Cardiac muscle cell (in vitro differentiated cells and primary cell): Measurements from ENCODE around the gene DDI1. TPM values are rescaled to one million over a fixed set of nuclear protein-coding genes. Genes with fewer than 3 reads are reported as not detected.

Experiments
- DNase-seq, 2 donors: peaks; one replicate each; pipeline versions ENCODE4 v3.0.0 to v3.0.0-alpha.2; 2010 to 2017; ENCODE audit warnings: low read depth in 1 of 2, low spot score in 1 of 2
- H3K27ac ChIP-seq: fragments of 200-600 bp; sonication (generic); 2 replicates; pipeline ENCODE4 v1.5.1; 2016
- H3K27me3 ChIP-seq: fragments of 200-600 bp; sonication (generic); 2 replicates; pipeline ENCODE4 v1.6.0; 2016; ENCODE audit warnings: control low read depth
- H3K36me3 ChIP-seq: fragments of 200-600 bp; sonication (generic); 2 replicates; pipeline ENCODE4 v1.5.1; 2016; ENCODE audit warnings: control low read depth
- H3K4me1 ChIP-seq: fragments of 200-600 bp; sonication (generic); 2 replicates; pipeline ENCODE4 v1.8.1; 2017; ENCODE audit warnings: low read depth, mild to moderate bottlenecking, mixed run types
- H3K4me3 ChIP-seq: fragments of 200-600 bp; sonication (generic); 2 replicates; pipeline ENCODE4 v1.5.1; 2016; ENCODE audit warnings: mild to moderate bottlenecking
- H3K9me3 ChIP-seq: fragments of 200-600 bp; sonication (generic); 2 replicates; pipeline ENCODE4 v1.5.1; 2017; ENCODE audit warnings: low read depth, mild to moderate bottlenecking, control low read depth
- polyA plus RNA-seq: library from polyadenylated mRNA; unstranded; fragments of >200 nt; fragmentation: Nextera tagmentation; extraction: Ambion mirVana; gene quantifications from 2 replicates; pipeline ENCODE4 v1.2.1, GENCODE V29; 2016
- total RNA-seq: library from RNA; depleted of rRNA; stranded (reverse); fragments of >200 nt; gene quantifications from 2 replicates; pipeline ENCODE4 v1.2.3, GENCODE V29; 2016
- TF ChIP-seq, protein P1 (sequence below): IDR thresholded peaks from 2 replicates; pipeline ENCODE4 v1.5.1; 2012; ENCODE audit warnings: low read depth, mild to moderate bottlenecking, low read length

The DDI1 gene
- total and polyA plus RNA-seq, 2 experiments from 2014 or later = 2.8 TPM; not detected in 1

DNA sequence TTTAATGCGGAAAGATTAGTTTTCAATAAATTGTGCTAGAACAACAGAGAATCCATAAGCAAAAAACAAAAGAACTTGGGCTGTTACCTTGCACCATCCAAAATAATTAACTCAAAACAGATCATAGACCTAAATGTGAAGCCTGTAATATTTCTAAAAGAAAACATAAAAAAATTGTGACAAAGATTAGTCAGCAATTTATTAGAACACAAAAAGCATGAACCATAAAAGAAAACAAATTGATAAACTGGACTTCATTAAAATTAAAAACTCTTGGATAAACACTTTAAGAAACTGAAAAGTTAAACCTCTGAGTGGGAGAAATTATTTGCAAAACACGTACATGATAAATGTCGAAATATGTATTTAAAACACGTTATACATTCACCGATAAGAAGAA lies 21.5 kb downstream of the DDI1 start:
- TF ChIP-seq, protein P1, sequence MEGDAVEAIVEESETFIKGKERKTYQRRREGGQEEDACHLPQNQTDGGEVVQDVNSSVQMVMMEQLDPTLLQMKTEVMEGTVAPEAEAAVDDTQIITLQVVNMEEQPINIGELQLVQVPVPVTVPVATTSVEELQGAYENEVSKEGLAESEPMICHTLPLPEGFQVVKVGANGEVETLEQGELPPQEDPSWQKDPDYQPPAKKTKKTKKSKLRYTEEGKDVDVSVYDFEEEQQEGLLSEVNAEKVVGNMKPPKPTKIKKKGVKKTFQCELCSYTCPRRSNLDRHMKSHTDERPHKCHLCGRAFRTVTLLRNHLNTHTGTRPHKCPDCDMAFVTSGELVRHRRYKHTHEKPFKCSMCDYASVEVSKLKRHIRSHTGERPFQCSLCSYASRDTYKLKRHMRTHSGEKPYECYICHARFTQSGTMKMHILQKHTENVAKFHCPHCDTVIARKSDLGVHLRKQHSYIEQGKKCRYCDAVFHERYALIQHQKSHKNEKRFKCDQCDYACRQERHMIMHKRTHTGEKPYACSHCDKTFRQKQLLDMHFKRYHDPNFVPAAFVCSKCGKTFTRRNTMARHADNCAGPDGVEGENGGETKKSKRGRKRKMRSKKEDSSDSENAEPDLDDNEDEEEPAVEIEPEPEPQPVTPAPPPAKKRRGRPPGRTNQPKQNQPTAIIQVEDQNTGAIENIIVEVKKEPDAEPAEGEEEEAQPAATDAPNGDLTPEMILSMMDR = no peak
- H3K27me3 ChIP-seq = no peaks in the 10 kb centered on the region
- H3K36me3 ChIP-seq = no peaks in the 10 kb centered on the region
- no peak for DNase-seq
- peaks cover 18% of the 10 kb centered on the region for H3K4me1 ChIP-seq
- H3K4me3 ChIP-seq = no peak overlapping the region
- no peak overlapping the region for H3K27ac ChIP-seq
- H3K9me3 ChIP-seq = no peaks in the 10 kb centered on the region

DNA sequence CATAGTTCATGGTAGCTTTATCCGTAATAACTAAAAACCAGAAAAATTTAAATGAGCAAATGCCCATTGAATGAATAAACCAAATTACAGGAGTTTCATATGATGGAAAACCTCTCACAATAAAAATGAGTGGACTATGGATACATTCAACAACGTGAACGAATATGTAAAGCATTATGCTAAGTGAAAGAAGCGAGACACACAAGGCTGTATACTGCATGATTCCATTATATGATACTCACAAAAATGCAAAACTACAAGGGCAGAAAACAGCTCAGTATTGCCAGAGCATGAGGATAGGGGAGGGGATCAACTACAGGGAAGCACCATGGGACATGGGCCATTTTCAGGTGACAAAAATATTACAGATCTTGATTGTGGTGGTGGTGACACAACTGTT lies 22.2 kb downstream of the DDI1 start:
- H3K9me3 ChIP-seq = no peaks in the 10 kb centered on the region
- no peak overlapping the region for H3K27ac ChIP-seq
- no peak for DNase-seq
- TF ChIP-seq, protein P1 = no peak
- H3K4me3 ChIP-seq = no peak overlapping the region
- no peaks in the 10 kb centered on the region for H3K27me3 ChIP-seq
- H3K4me1 ChIP-seq = peaks cover 16% of the 10 kb centered on the region
- H3K36me3 ChIP-seq = no peaks in the 10 kb centered on the region

DNA sequence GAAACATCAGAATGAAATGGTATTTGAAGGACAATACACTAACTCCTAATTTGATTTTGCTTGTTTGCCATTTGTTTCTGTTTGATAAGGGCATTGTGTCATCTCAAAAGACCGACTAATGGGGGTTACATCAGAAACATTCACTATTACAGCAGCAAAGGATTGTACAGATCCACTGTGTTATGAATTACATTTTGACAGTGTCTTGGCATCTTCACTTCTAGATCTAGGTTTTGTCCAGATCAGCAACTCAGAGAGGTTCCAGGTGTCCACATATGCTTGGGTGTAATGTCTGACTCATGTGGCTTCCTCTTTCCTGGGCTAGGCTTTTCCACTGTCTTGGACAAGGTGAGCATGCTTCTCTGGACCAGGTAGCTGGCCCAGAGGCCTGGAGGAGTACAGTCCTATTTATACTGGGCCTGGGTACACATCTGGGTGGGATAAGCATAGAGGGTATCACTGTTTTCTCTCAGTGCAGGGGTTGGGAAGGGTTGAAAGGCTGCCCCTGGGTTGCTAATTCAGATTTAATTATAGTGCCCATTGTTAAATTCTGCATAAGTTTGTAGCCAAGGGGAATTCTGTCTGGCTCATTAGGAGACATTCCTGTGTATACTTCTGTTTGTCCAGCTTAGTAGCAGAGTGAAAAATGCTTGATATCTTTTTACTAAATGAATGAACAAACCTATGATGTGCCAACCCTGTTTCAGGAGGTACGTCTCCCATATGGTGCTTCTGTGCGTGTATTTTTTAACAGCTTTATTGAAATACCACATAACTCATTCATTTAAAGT lies 23.8 kb downstream of the DDI1 start:
- no peaks in the 10 kb centered on the region for H3K9me3 ChIP-seq
- TF ChIP-seq, protein P1 = no peak
- H3K4me1 ChIP-seq = peaks cover 1% of the 10 kb centered on the region
- no peaks in the 10 kb centered on the region for H3K27me3 ChIP-seq
- H3K27ac ChIP-seq = no peak overlapping the region
- DNase-seq = peak in 1 of 2 donors; percentile 40
- H3K4me3 ChIP-seq = no peak overlapping the region
- H3K36me3 ChIP-seq = no peaks in the 10 kb centered on the region

DNA sequence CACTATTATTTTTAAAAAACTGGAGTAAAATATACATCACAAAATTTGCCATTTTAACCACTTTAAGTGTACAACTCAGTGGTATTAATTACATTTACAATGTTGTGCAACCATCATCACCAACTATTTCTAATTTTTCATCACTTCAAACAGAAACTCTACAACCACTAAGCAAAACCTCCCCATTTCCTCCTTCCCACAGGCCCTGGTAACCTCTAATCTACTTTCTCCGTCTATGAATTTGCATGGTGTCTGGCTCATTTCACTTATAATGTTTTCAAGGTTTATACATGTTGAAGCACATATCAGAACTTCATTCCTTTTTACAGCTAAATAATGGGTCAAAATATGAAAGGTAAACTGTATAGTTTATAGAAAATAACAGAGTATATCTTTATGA lies 24.4 kb downstream of the DDI1 start:
- Histone ChIP-seq H3K36me3 (no peaks in the 10 kb centered on the region), H3K4me3 (no peak overlapping the region), H3K27ac (no peak overlapping the region), H3K4me1 (no peaks in the 10 kb centered on the region), H3K27me3 (no peaks in the 10 kb centered on the region), H3K9me3 (no peaks in the 10 kb centered on the region)
- TF ChIP-seq, protein P1 = no peak
- peak in 1 of 2 donors; percentile 32 for DNase-seq

DNA sequence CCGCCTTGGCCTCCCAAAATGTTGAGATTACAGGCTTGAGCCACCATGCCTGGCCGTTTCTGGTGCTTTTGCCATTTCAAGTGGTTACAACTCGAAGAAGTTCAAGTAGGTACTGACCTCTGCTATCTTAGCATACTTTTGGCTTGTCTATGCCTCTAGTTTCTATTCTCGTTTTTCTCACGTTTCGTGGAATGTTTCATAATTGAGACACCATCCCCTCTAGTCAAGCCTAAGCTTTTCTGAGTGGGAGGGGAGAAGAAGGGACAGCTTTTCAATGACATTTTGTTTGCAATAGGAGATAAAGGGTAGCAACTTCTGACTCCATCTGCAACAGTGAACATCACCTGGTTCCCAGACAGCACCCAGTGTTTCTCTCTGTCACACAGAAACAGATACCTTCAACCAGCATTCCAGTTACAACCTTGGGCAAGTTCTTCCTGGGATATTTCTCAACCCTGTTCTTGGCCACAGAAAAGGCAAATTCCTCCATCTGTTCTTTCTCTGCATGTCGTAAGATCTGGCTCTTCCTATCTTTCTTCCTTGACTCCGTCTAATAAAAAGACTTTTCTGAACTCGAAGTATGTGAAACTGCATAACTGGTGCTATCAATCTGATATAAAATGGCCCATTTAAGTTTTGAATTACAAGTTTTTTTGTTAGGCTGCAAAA lies 25.5 kb downstream of the DDI1 start:
- no peaks in the 10 kb centered on the region for H3K4me1 ChIP-seq
- DNase-seq = peak in 1 of 2 donors; percentile 89
- TF ChIP-seq, protein P1 = no peak
- no peaks in the 10 kb centered on the region for H3K36me3 ChIP-seq
- H3K27me3 ChIP-seq = no peaks in the 10 kb centered on the region
- no peak overlapping the region for H3K4me3 ChIP-seq
- no peaks in the 10 kb centered on the region for H3K9me3 ChIP-seq
- no peak overlapping the region for H3K27ac ChIP-seq
